ENCODE results near the gene GTF3C5.

GRCh38 chr9:133075925-133076630 is 45.3 kb downstream of the GTF3C5 start:
- TF ChIP-seq SIN3A (IDR thresholded peaks at IDR 0.05; ENCODE audit: borderline replicate concordance, insufficient read depth, low read length), result no peak
- TF ChIP-seq TAF1 (IDR thresholded peaks at IDR 0.05; ENCODE audit: borderline replicate concordance, insufficient read depth, low read length), result no peak
- TF ChIP-seq REST (IDR thresholded peaks at IDR 0.05; ENCODE audit: insufficient read depth in 1 of 2, low read depth in 2 of 2, low read length in 2 of 2), result no peak

Data from PFSK-1 (cell line).